GM21528 (cell line): Measurements from ENCODE around the gene SLC22A12.
"Not testable (repeated sequence)": the region's sequence is repeated elsewhere in the genome, so short reads cannot be mapped to it uniquely, and the experiment has no call there.

Experiments
- ATAC-seq: cut with Tn5 transposase; IDR thresholded peaks from one replicate; pipeline ENCODE4 v1.9.1; 2021; ENCODE audit warnings: mild to moderate bottlenecking, moderate library complexity; ENCODE audit not compliant: unreplicated experiment, low FRiP score

The SLC22A12 gene

DNA sequence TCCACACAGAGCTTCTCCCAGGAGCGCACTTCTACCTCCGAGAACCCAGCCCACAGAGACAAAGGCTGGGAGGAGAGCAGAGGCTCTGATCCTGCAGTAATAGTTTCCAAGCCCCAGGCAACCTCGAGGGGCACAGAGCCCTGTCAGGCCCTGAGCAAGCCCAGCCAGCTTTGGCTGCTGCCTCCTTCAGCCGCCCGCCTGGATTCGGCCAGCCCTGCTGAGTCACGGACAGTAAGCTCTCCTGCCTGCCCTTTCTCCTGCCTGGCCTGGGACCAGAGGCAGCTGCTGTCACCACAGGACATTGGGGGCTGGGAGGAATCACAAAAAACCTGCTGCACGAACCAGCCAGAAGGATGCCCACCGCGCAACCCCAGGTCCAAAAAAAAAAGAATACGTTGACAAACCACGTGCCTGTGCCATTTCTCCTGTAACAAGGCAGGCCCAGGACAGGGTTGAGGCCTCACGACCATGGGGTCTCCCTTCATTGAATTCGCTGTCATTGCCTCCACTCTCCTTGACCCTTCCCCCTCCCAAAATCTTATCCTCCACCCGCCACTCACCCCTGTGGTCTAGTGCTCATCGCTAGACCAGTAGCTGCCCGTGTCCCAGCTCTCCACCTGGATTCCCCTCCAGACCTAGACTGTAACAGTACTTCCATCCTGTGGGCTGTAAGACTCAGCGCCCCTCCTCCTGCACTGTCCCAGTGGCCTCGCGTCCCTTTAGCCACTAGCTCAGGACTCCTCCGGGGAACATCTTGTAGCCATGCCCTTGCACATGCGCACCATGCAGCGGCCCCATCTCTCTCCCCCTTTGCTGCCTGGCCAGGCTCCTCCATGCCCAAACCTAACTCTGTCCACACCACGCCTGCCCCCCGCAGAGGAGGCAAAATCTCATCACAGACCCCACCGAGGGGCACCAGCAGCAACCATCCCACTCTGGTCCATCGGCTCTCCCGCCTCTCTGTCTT is 7.4 kb upstream of the SLC22A12 start:
- ATAC-seq, result no peak

DNA sequence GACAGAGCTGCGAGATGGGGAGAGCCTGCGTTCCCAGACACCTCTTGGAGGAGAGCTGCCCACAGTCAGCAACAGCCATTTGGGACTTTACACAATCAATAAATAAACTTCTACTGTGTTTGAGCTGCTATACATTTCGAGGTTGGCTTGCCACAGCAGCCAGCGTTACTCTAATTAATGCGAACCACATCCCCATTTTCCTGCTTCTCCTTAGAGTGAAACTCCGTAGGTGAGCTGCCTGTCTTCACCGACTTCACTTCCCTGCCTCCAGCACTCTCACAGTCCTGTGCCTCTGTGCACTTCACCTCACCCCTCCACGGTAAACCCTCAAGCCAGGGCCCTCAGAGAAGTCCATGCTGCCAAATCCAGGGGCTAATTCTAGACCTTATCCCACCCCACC is 5.9 kb upstream of the SLC22A12 start:
- no peak for ATAC-seq

DNA sequence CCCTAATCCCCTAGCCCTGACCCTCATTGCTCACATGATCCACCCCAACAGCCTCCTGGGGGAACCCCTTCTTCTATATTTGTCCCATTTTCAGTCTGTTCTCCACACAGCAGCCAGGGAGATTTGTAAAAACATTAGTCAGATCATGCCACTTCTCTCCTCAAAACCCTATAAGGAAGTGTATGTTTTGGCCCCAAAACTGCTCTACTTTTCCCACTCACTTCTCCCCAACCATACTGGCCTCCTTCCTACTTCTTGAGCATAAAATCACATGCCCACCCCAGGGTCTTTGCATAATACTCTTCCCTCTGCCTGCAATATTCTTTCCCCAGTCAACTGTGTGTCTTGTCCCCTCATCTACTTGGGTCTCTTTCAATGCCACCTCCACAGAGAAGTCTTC is 4.7 kb upstream of the SLC22A12 start:
- ATAC-seq, result no peak

DNA sequence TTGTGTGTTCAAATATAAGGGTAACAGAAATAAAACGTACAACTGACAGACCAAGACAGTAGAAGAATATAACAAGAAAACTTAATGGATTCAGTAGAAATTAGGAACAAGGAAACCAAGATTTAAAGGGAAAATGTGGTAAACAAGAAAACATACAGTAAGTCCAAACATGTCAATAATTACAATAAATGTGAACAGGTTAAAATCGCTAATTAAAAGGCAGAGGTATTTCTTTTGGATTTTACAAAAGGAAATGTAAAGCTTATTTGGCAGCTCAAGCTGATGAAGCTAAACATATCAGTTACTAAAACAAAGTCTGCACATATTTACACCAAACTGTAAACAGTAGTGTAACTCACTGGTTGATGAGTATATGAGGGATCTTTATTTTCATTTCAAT is 2.3 kb upstream of the SLC22A12 start:
- ATAC-seq, result no peak

DNA sequence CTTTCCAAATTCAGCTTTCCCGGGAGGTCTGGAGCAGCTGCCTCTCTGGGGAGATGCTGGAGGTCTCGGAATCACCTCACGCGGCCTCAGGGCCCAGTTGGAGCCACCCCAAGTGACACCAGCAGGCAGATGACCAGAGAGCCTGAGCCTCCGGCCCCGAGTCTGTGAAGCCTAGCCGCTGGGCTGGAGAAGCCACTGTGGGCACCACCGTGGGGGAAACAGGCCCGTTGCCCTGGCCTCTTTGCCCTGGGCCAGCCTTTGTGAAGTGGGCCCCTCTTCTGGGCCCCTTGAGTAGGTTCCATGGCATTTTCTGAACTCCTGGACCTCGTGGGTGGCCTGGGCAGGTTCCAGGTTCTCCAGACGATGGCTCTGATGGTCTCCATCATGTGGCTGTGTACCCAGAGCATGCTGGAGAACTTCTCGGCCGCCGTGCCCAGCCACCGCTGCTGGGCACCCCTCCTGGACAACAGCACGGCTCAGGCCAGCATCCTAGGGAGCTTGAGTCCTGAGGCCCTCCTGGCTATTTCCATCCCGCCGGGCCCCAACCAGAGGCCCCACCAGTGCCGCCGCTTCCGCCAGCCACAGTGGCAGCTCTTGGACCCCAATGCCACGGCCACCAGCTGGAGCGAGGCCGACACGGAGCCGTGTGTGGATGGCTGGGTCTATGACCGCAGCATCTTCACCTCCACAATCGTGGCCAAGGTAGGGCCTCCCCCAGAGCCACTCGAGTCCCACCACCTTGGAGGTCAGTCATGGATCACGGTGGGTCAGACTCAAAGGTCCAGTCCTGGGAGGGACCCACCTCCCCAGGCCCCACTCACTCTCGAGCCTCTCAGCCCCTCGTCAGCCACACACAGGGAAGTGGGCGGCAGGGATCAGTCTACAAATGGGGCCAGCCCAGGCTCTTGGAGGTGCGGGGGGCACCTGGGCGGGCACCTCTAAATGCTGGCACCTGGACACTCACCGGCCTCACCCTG is 525 bp downstream of the SLC22A12 start:
- ATAC-seq, result no peak

DNA sequence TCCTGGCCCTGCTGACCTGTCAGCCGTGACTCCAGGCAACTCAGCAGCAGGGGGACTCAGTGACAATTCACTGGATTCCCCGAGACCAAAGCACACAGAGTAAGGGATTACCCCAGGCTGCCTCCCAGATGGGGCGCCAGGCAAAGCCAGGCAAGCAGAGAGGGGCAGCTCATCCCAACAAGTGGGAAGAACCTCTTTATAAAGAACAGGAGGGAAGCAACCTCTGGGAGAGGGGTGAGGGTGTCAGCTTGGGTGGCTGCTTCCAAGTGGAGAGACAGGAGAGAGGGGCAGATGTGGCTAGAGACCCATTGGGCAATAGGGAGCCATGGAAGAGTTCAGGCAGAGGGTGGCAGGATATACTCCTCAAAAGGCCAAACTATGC is 1.2 kb downstream of the SLC22A12 start:
- ATAC-seq, result no peak

DNA sequence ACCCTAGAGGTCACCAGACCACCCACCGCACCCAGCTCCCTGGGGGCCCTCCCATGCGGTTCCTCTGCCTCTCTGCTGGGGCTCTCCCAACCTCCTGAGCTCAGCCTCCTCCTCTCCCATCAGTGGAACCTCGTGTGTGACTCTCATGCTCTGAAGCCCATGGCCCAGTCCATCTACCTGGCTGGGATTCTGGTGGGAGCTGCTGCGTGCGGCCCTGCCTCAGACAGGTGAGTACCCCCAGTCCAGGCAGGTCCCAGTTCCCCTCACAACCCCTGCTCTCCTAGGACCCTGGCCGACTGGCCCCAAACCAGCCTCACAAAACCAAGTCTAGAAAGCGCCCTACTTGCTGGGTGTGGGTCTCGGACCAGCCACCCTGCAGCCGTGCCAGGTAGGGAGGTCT is 1.6 kb downstream of the SLC22A12 start:
- no peak for ATAC-seq

DNA sequence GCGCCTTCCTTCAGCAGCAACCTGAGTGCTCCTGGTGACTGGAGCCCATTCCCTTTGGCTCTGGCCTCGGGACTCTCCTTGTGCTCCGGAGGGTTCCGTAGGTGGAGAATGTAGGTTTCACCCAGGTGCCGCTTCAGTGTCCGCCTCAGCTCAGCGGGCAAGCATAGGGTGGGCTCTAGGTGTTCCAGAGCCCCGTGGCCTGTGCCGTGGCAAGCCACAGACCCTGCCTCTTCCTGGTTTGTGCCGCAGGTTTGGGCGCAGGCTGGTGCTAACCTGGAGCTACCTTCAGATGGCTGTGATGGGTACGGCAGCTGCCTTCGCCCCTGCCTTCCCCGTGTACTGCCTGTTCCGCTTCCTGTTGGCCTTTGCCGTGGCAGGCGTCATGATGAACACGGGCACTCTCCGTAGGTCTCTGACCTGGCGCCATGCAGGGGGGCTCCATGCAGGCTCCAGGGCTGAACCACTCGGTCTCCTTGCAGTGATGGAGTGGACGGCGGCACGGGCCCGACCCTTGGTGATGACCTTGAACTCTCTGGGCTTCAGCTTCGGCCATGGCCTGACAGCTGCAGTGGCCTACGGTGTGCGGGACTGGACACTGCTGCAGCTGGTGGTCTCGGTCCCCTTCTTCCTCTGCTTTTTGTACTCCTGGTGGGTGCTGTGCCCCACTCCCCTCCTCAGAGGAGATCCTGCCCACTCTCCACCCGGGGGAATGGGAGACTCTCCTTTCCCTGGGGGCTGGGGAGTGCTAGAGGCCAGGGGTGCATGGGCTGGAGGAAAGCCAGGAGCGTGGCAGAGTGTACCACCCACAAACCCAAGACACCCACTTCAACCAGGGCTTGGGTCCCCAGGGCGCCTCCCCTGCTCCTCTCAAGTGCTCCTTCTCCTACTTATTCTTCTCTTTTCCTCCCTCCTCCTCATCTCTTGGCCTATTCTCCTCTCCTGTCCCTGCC is 2.4 kb downstream of the SLC22A12 start:
- no peak for ATAC-seq

DNA sequence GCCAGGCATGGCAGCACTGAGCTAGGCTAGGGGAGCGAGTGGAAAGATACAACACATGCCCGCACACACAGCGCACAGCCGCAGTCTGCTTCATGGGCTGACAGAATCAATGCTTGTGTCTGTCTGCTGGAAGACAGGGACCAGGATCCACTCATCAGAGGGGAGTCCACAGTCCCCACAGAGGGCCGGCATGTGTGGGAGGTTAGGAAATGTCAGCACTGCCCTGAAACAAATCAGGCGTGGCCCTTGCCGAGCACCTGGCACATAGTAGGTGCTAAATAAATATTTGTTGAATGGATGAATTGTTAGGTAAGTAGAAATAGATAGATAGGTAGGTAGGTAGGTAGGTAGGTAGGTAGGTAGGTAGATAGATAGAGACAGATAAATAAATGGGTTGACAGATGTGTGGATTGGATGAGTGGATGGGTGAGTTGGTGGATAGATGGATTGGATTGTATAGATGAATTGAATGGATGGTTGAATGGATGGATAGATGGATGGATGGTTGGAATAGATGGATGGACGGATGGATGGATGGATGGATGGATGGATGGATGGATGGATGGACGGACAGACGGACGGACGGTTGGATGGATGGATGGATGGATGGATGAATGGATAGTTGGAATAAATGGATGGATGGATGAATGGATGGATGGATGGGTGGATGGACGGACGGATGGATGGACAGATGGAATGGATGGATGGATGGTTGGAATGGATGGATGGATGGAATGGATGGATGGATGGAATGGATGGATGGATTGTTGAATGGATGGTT is 3.3 kb downstream of the SLC22A12 start:
- no peak for ATAC-seq

DNA sequence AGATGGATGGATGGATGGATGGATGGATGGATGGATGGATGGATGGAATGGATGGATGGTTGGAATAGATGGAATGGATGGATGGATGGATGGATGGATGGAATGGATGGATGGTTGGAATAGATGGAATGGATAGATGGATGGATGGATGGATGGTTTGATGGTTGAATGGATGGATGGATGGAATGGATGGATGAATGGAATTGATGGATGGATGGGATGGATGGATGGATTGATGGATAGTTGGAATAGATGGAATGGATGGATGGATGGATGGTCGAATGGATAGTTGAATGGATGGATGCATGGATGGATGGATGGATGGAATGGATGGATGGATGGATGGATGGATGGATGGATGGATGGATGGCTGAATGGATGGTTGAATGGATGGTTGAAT is 4.9 kb downstream of the SLC22A12 start:
- ATAC-seq, result not testable (repeated sequence)

DNA sequence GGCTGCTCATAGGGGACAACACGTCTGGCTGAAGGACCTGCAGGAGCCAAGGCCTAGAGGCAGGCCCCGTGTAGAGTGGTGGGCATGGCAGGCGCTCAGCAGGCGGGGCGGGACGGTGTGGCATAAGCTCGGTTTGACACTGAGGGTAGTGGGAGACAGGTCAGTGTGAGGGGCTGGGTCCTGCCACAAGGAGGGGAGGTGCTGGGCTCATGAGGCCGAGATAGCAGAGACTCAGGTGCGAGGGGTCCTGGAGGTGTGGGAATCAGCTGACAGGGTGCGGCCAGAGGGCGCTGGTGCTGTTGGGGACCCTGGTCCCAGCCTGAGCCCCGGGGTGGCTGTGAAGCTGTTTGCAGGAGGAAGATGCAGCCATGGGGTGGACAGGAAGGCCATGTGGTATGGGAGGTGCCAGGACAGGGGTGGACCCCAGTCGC is 6.7 kb downstream of the SLC22A12 start:
- ATAC-seq, result no peak

DNA sequence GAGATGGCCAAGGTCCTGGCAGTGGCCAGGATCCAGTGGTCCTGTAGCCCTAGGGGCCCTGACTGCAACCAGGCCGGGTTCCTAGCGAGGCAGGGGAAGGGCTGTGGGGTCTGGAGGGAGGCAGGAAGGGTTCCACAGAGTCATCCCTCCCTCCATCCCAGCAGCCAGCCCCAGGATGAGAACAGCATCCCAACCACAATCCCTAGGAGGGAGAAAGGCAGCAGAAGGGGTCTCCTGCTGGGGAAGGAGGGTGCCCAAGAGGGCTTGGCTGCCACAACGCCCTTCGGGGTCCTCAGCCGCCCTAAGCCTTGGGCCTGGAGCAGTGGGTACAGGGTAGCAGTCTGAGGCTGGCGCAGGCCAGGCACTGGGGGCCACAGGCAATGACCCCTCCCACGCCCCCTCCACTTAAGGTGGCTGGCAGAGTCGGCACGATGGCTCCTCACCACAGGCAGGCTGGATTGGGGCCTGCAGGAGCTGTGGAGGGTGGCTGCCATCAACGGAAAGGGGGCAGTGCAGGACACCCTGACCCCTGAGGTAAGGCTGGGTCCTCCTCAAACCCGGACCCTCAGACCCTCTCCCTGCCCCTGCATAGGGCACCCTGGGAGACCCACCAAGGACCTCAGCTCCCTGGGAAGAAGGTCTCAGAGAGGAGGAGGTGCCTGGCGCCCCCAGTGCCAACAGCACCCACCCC is 7.2 kb downstream of the SLC22A12 start:
- no peak for ATAC-seq

DNA sequence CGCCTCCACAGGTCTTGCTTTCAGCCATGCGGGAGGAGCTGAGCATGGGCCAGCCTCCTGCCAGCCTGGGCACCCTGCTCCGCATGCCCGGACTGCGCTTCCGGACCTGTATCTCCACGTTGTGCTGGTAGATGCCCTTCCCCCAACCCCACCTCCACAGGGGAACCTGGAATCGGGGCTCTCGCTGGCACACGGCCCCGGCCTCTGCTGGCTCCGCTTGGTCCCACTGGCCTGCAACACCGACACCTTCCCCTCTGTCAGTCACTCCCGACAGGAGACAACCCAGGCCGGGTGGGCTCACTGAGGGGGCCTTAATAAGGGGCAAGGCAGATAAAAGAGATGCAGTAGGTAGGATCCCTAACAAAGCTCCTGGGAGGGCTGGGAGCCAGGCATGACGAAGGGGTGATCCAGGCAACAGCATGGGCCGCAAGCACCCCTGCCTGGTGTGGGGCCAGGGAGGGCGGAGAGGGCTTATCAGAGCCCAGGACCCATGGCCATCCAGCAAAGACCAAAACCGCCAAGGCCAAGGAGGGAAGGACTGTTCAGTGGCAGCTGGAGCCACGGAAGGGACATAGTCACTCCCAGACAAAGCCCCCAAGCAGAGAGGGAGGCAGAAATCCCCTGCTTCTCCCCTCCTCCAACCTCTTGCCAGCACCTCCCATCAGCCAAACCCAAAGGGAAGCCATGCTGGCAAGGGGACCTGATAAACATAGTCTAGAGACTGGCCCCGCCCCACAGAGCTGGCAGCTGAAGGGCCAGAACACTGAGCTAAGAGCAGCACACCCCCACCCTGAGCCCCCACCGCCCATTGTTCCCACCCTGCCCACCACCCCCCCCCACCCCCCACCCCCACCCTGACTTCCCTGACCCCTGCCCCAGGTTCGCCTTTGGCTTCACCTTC is 8.0 kb downstream of the SLC22A12 start:
- ATAC-seq, result no peak

DNA sequence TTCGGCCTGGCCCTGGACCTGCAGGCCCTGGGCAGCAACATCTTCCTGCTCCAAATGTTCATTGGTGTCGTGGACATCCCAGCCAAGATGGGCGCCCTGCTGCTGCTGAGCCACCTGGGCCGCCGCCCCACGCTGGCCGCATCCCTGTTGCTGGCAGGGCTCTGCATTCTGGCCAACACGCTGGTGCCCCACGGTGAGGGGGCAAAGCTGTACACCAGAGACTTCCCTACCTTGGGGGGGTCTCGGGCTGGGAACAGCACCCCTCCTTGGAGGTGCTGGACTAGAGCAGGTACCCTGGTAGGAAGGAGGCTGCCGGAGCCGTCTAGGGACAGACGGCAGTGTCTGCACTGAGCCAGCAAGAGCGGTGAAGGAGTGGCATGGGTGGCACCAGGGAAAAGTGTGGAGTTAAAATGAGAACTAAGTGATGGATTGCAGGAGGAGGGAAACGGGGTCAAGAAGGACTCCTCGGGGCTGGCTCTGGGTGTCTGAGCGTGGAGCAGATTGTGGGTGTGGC is 8.7 kb downstream of the SLC22A12 start:
- no peak for ATAC-seq

DNA sequence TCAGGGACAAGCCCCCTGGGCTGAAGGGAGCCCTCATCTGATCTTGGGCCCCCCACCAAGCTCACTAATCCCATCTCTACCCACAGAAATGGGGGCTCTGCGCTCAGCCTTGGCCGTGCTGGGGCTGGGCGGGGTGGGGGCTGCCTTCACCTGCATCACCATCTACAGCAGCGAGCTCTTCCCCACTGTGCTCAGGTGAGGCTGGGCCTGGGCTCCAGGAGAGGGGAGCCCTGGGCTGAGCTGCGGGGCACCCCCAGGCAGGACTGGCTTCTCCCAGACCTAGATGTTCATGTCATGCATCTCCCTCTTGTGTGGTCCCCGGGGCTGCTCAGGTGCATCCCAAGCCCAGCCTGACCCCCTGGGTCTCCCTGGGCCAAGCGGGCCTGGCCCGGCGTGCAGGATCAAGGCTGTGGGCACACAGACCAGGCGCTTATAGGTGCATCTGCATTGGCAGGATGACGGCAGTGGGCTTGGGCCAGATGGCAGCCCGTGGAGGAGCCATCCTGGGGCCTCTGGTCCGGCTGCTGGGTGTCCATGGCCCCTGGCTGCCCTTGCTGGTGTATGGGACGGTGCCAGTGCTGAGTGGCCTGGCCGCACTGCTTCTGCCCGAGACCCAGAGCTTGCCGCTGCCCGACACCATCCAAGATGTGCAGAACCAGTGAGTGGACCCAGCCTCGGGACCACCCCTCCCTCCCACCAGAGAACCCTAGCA is 9.4 kb downstream of the SLC22A12 start:
- ATAC-seq, result no peak

DNA sequence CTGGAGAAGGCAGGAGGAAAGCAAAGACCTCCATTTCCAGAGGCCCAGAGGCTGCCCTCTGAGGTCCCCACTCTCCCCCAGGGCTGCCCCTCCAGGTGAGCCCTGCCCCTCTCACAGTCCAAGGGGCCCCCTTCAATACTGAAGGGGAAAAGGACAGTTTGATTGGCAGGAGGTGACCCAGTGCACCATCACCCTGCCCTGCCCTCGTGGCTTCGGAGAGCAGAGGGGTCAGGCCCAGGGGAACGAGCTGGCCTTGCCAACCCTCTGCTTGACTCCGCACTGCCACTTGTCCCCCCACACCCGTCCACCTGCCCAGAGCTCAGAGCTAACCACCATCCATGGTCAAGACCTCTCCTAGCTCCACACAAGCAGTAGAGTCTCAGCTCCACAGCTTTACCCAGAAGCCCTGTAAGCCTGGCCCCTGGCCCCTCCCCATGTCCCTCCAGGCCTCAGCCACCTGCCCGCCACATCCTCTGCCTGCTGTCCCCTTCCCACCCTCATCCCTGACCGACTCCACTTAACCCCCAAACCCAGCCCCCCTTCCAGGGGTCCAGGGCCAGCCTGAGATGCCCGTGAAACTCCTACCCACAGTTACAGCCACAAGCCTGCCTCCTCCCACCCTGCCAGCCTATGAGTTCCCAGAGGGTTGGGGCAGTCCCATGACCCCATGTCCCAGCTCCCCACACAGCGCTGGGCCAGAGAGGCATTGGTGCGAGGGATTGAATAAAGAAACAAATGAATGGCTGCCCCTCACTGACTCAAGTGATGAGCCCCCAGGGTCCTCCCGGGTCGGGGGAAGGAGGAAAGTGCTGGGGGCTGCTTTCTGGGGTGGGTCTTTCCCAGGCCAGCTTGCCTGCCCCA is 10.8 kb downstream of the SLC22A12 start:
- no peak for ATAC-seq
